CD4-positive, alpha-beta T cell treated with Interleukin-15 for 1 hour (primary cell): ENCODE results near the gene SNX20.
A peak's percentile ranks its signal among the peaks of the same experiment; 100 is the strongest.

Source experiments
- DNase-seq: peaks from one replicate; pipeline ENCODE4 v3.0.0-alpha.2; 2020

The SNX20 gene

DNA sequence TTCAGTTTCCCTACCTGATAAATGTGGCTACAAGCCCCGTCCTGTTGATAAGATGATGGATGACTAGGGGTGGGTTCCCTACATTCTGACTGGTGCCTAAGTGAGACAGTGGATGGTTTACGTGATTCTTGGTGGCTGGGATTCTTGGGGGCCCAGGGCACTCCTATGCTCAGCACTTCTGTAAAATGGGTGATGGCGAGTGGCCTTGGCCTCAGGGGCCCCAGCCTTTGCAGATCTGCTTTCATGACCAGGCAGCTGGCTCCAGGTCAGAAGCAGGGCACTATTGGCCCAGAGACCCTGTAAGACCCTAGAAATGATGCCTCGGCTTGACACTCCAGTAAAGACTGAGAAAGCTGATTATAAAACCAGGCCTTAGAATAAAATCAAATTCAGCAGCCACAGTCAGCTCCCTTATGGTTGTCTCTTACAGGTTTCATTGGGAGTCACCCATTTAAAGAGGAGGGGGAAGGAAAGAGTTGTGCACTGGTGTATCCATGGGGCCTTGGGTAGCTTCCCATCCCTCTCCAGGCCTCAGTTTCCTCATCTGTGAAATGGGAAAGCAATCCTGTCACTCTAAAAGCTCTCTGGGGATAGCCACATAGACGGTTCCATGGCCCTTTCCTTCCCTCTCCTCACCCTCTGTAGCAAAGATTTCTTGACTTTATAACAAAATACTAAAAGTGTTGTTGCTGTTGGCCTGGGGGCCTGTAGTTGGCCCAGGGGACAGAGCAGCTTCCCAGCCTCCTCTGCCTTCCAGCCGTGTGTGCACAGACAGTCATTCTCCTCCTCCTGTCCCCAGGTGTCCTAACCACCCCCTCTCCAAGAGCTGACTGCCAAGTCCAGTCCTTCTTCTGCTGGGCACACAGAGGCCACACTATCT is 1.2 kb downstream of the SNX20 start:
- no peak for DNase-seq

DNA sequence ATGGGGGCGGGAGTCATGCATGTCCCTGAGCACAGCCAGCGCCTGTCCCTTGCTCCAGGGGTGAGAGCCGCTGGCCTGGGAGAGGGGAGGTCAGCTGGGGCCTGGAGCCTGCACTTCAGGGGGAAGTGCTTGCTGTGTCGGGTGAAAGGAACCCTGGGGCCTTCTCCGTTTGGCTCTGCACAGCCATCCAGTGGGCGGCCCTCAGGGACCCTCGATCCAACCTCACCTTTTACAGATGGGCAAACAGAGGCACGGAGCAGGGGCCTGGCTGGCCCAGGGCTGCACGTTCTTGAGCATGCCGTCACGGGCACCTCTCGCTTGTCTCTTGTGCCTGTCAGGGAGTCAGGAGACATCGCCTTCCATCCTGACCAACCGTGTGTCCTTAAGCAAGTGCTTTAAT is 1.8 kb downstream of the SNX20 start:
- no peak for DNase-seq

DNA sequence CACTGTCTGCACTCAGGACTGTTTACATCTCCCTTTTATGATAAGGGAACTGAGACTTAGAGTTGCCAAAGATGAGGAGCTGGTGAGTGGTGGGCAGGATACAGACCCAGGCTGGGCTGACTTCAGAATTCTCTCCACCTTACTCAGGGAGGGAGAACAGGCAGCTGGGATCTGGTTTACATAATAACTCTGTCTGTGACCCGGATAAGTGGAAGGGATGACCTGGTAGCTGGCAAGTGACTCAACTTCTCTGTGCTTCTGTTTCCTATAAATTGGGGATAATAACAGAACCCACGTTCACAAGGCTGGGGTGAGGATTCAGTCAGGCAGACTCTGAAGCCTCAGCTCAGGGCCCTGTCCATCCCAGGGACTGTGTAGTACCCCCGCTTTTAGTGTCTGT is 2.6 kb downstream of the SNX20 start:
- DNase-seq: no peak

DNA sequence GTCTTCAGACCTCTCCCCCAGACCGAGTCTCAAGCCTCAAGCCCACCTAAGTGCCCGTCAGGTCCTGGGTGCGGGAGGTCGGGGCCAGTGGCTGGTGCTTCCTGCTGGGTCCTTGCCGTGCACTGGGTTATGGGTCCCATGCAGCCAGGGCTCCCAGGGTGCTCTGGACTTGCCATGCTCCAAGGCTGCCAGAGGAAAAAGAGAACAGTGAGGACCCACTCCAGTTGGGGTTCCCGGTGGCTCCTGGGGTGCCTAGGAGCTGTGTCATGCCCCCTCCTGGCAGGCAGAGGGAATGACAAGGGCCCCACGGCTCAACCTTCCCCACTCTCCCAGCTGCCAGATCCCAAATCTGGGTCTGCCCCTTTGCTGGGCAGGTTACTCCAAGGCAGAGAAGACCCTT is 3.8 kb downstream of the SNX20 start:
- no peak for DNase-seq

DNA sequence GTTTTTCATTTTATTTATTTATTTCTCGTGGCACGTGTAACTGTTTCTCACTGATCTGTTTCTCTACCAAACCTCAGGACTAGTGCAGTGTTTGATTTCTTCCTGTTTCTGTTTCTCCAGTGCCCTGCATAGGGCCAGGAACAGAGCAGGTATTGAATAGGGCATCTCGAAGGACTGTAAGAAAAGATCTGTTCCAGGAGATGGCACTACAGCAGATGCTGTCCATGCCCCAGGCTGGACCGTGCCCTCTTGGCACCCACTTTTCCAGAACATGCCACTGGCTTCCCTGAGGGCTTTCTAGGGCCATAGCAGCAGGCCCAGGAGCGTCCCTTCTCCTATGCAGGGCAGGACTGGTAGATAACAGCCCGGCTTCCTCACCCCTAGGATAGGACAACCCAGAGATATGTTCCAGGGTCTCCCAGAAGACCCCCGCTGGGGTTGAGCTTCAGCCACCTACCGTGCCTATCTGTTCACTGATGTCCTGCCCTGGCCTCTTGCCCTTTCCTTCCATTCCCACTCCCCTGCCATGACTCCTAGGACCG is 4.4 kb downstream of the SNX20 start:
- no peak for DNase-seq

DNA sequence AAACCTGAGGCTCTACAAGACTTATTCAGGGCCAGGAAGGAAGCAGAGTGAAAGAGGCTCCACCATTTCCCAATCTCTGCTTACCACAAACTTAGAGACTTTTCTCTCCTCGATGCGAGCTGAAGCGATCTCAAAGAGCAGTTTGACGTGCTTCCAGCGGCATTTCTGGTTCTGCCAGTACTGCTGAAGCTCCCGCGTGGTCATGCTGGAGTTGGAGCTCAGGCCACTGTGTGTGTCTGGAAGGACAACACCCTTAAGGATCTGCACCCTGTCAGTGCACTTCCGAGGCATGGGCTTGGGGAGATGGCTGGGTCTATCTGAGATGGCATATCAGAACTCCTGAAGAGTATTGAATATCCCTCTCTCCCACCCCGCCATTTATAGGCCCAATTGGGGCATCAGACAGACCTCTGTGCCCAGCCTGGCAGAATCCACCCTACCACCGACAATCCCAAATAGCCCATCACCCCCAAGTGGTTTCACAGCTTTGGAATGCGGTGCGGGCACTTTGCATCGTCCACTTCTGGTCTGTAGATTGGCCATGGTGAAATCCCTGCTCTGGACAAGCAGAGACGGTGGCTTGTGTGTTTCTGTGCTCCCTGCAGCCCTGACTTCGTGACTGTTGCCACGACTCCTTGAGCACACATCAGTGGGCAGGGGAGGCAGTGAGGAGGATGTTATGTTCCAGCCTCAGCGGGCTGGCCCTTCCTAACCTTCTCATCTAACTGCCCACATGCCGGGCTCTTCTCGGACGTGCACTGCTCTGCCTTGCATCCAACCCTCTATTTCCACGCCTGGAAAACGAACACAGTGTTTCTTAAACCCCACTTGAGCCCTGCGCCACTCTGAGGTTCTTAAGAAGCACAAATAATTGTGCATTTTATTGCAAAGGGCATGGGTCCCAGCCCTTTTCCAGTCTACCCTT is 5.2 kb downstream of the SNX20 start:
- DNase-seq: no peak

DNA sequence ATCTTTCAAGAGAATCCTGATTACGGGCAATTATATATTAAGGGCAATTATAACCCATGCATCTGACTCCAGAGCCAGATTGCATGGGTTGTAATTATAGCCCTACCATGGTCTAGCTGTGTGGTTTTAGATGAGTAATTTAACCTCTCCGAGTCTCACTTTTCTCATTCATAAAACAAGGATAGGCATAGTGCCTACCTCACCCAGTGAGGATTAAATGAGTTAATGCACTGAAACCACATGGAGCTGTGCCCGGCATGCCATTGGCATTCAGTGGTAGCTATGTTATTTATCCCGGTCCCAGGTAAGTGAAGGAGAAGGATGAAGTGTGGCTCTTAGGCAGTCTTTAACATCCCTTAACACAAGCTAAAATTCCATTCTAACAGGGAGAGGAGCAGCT is 6.3 kb downstream of the SNX20 start:
- DNase-seq: no peak

DNA sequence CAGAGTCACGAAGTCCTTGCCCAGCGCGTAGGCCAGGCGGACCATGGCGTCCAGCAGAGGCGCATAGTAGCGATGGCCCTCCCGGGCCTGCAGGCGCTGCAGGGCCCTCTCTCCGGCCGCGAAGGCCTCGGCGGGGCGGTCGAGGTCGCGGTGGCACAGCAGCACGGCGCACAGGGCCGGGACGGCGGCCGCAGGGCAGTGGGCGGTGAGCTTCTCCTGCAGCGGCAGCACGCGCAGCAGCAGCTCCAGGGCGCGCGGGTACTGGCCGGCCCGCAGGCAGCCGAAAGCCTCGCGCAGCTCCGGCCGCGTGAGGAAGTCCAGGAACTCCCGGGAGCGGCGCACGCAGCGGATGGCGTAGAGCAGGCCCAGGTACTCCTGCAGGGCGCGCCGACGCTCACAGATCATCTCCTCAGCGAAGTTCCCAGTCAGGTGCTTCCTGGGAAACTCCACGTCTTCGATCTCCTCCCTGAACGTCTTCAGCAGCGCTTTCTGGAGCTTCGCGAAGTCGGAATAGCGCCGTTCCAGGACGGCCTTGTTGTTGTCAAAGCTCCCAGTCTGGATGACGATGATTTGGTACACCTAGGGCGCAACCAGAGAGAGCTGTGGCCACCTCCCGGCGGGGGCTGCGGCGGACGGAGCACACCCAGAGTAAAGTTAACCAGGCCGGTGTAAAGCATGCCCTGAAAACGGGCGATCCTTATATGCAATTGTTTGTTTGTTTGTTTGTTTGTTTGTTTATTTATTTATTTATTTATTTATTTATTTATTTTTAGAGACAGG is 7.4 kb downstream of the SNX20 start:
- DNase-seq: no peak

DNA sequence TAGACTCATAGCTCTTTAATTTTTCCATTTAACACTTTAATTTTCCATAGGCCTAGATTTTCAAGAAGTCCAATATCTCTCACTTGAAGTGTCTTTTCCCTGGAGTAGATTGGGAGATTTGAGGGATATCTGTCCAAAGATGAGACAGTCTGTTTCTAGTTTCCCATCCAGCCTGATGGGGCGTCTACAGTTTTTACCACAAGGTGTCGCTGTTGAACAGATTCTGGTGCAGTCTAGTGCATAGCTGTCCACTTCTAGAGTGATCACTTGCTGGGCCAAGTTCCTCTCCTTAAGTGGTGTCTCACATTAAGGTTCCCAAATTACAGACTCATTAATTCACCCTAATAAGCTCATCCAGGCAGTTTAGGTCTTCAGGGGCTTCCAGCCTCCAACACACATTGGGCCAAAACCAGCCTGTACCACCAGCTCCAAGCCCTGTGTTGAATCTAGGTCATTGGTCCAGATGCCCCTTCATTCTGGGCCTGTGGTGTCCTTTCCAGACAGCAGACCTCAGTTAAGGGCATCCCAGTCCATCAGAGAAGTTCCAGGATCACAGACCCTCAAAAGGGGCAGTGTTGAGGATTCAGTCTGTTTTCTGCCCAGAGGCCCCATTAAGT is 9.4 kb downstream of the SNX20 start:
- DNase-seq: peak; percentile 46

DNA sequence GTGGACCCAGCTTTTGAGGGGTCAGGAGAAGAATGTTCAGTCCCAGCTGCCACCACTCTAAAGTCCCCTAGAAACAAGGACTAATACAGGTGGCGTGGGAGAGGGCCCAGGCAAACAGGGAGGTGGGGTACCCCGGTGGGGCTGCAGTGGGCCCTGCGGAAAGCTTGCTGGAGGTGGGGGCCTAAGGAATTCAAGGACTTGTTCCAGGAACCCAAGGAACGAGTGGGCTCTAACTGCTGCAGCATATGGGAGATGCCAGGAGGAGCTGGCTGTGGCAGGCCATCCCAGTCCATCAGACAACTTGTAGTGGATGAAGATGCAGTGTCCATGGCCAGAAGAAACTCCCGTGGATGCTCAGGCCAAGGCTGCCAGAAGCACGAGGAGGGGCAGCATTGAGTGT is 10.6 kb downstream of the SNX20 start:
- DNase-seq: no peak

DNA sequence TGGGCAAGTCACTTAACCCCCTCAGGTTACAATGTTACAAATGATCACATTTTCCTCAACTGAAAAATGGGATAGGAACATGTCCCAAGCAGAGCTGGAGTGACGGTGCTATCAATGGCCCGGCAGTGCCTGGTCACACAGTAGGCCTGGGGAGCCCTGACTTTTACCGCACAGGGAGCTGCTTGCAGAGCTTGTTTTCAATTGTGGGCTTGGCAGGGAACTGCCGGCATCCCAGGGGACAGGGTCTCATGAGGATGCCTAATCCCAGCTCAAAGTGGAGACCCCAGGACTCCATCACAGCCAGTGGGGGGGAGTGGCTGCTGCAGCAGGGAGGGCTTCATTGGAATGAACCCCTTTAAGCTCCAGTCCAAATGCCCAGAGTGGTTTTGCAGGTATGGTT is 11.4 kb downstream of the SNX20 start:
- no peak for DNase-seq

DNA sequence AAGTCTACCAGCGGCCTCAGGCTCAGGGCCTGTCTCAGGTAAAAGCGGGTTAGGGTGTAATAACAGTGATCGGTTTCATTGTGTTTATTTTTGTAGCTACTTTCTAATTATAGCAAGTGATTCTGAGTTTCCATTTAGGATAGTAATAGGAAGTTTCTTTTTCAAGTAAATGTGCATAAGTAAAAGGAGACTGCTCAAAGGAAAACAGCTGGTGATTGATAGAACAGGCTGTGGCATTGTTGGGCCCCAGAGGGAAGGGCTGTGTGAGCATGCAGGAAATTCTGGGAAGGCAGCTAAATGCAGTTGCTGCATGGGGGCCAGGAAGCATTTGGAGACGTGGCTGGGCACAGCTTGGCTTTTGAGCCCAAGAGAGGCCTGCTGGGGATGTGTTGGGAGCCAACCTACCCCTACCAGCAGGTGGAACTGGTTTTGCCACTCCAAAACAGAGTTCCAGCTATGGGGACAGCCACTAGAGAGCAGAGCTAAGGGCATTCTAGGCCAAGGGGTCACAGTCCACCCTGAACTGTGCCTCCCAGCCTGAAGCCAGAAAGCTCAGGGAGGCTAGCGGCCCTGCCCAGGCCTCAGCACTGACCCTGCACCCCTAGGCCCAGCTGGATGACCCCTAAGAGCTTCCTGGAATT is 12.6 kb downstream of the SNX20 start:
- no peak for DNase-seq

DNA sequence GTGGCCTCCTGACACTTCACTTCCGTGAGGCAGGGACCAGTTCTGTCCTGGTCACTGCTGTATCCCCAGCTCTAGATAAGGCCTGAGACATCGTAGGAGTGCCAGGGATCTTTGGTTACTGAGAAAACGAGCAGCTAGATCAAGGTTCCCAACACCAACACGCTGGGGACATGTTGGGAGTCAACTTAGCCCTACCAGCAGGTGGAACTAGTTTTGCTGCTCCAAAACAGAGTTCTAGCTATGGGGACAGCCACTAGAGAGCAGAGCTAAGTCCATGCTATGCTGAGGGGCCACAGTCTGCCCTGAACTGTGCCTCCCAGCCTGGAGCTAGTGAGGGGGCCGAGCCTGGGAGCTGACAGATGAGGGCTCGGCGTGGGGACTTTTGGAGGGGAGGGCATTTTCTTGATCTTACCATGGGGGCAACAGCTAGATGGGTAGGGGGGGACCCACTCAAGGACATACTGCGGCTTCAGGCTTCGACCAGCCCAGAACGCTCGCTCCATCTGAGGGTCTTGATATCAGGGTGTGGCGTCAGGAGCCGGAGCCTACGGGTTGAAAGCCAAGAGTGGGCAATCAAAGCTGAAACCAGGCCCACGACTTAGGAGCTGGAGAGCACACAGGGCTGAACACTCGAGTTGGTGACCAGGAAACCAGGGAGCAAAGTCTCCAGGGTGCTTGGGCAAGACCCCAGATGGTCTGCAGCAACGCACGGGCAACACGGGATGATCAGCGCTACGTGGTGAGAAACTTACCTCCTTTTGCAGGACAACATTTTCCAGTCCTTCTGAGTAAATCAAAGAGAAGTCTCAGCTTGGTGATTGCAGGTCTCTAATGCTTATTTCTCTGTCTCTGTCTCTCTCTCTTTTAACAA is 13.4 kb downstream of the SNX20 start:
- no peak for DNase-seq

DNA sequence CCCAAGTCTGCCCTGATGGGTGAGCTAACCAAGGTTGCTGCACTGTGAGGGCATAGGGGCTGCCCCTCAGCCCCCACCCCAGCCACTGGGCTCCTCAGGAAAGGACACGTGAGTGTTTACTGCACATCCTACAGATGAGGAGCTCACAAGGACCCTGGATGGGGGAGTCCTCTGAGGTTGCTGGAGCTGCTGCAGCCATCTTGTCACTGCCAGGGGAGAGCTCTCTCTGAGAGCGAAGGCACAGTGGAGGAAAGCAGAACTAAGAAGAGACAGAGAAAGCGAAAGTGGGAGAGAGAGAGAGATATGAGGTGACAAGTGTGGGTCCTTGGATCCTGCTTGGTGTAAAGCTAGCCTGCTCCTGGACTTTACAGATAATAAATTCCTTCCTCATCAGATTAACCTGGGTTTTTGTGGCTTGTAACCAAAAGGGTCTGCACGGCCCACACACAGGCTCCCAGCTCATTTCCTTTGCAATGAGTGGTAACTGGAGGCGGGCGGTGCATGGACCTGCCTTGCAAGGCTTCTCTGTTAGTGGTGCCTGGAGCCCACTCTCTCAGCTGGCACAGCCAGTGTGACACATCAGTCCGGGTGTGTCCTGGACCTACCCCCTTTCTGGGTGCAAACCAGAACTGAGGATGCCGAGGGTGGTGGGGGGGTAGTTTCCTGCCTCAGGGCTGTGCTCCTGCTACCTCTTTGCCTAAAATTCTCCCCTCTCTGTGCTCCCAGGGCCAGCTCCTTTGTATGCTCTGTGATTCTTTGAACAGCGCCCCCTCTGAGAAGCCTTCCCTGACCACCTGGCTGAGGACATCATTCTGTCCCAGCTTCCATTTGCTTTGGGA is 14.2 kb downstream of the SNX20 start:
- no peak for DNase-seq

DNA sequence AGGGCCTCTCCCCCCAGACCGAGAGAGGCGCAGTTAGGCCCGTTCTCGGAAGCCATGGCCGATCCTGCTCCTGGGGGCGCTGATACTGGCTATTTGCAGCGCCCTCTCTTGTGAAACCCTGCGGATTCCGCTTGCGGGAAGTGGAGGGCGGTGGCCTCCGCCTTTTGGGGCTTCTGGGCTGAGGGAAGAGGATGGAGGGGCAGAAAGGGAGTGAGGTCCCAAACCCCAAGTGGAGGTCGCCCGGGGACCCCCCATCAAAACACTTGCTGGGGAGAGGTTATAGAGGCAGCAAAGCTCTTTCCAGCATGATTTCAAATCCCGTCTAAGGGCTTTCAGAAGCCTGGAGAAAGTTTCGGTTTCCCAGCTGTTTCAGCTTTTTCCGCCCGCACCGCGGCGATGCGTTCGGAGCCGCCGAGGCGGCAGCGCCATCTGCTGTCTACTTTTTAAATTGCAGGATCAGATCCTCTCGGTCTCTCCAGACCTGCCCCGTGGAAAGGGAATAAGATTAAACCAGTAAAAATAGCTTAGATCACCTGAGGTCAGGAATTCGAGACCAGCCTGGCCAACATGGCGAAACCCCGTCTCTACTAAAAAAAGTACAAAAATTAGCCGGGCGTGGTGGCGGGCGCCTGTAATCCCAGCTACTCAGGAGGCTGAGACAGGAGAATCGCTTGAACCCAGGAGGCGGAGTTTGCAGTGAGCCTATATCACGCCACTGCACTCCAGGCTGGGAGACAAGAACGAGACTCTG is 15.8 kb downstream of the SNX20 start:
- peak; percentile 74 for DNase-seq

DNA sequence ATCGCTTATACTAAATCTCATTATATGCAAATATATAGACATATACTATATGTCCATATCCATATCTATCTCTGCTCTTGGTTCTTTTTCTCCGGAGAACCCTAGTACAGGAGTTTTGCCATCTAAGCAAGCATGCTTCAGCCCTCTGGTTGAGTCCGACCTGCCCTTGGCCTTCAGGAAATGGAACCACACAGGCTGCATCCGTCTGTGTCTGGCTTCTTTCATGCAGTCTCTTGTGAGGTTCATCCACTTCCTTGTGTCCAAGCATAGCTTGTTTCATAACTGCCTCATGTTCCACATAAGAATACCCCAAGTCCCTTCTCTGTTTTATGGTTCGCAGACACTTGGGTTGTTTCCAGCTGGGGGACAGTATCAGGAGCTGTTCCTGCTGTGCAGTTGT is 16.8 kb downstream of the SNX20 start:
- DNase-seq: no peak

DNA sequence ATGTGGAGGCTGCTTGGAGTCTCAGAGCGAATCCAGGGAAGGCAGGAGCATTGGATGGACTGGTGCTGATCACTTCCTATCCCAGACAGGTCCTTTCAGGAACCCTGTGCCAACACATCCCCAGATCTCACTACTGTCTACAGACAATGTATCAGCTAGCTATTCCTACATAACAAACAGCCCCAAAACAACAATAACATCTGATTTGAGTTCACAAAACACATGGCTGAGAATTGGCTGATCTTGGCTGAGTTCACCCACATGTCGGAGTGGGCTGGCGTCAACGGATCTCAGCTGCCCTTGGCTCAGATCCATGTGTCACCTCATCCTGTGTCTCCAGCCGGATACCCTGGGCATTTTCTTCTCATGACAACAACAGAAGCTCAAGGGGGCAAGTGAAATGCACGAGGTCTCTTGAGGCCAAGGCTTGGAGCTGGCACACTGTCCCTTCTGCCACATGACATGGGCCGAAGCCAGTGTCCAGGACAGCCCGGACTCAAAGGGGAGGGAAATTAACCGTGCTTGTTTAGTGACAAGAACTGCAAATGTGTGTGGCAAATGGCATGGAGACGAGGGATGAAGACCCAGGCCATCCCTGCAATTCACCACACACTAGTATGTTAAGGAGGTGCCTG is 18.7 kb downstream of the SNX20 start:
- no peak for DNase-seq

DNA sequence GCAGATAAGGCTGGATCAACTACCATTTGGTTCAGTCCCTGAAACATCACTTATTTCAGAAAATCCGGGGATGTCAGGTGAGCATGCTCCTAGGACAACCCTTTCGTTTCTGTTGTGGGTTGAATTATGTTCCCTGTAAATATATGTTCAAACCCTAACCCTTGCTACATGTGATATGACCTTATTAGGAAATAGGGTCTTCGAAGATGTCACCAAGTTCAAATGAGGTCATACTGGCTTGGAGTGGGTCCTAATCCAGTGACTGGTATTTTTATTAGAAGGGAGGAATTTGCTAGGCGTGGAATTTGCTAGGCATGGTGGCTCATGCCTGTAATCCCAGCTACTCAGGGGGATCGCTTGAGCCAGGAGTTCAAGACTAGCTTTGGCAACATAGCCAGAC is 21.3 kb downstream of the SNX20 start:
- no peak for DNase-seq

DNA sequence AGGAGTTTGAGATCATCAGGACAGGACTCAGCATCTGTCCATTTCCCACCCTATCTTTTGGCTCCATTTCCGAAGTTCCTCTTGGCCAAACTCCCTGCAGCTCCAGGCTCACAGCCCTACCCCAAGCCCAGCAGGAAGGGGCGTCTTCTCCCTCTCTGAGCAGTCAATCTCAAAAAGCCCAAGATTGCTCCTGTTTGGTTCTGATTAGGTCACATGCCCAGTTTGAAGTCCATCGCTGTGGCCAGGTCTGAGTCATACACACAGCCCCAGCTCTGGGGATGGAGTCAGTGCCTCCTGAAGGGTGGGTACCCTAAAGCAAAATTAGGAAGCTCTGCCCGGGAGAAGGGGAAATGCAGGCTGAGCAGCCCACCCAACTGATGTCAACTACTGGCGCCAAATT is 23.9 kb downstream of the SNX20 start:
- DNase-seq: no peak
